HG02943 (cell line): ENCODE results near the gene DLX6.
A peak's percentile ranks its signal among the peaks of the same experiment; 100 is the strongest.

Source experiments
- ATAC-seq: cut with Tn5 transposase; IDR thresholded peaks from one replicate; pipeline ENCODE4 v1.9.1; 2021; ENCODE audit warnings: mild to moderate bottlenecking, low read depth, moderate library complexity; ENCODE audit not compliant: unreplicated experiment

Gene DLX6

DNA sequence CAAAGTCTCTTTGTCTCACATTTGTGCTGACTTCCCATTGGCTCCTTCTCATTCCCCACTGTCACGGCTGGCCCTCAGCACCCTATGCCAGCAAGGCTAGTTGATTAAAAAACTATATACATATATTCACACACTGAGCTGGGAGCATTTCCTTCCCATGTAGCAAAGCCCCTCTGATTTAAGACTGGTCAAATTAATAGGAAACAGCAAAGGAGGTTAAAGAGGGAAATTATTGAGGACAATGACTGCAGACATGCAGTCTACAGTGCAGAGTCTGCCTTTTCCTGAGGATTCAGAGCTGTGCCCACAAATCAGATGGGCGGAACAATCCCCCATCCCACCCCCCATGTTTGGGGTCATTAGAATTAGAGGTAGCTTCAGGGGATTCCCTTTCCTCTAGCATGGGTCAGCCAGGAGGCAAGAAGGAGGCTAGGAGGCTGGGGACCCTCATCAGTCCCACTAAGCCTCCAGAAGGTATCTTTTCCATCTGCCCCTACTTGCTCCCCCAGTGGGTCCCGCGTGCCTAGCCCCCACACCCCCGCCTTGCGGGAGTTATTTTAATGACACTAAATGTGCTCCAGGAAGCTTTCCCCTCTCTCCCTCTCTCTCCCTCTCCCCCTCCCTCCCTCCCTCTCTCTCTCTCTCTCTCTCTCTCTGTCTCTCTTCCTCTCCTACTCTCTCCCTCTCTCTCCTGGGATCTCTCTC lies 9.8 kb upstream of the DLX6 start:
- no peak for ATAC-seq

GRCh38 chr7:96996111-96996957 lies 9.0 kb upstream of the DLX6 start:
- ATAC-seq: no peak

DNA sequence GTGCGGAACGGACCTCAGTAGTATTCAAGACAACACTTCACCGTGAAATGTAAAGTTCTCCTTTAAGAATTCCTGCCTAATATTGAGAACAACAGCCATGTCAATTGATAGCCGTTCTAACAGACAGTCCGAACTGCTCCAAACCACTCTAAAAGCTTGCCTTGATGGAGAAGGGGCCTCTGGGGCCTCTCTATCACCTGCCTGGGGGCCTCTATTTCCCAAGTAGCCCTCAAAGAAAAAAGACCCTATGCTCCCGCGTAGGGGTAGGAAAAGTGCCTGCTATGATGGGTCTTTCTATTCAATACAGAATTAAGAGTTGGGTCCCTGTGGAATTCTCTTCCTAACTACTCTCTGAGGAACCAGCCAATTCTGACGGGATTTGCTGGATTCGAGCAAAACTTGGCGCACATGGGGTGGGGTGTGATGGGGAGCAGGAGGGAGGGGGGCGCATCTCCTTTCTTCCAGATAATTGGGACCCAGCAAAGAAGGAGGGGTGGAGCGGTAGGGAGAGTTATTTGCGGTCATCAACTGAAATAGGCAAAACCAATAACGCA lies 8.3 kb upstream of the DLX6 start:
- no peak for ATAC-seq

DNA sequence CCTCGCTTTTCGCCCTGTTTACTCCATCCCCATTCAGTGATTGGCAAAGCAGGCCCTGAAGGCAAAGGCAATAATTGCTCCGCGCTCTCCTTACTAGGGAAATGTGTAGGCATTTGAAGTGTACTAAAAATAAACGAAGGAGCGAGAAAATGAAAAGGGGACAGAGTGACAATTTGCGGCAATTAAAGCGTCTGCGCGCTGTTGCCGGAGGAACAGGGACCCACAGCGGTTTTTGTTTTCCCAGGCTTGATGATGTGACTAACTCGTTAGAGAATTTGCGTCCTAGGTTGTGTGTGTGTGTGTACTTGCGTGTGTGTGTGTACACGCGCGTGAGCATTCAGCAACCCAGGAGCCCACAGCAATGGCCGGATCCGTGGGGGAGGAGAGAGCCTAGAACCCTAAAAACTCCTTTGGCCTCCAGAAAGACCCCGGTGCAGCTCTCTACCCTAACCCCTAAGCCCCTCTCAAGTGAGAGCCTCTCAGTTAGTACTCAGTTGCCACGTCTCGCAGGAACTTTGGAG lies 7.8 kb upstream of the DLX6 start:
- no peak for ATAC-seq

- ATAC-seq: no peak
Measured at GRCh38 chr7:96998333-96998732, 7.0 kb upstream of the DLX6 start.

DNA sequence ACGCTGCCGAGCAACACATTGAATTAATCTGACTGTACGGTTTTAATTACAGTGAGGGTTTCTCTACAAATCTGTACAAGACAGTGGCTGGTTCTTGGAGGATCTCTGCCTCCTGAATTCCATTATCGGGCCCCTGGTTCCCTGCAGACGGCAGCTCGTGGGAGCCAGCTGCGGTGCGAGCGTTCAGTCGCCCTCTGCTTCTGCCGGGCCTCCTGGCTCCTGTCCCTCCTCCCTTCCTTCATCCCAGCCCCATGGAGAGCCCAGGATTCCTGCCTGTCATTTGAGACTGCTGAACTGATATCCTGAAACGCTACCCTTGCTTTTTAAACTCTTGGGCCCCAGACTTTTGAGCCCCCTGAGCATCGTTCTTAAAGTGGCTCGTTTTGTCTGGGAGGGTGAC lies 6.6 kb upstream of the DLX6 start:
- no peak for ATAC-seq

DNA sequence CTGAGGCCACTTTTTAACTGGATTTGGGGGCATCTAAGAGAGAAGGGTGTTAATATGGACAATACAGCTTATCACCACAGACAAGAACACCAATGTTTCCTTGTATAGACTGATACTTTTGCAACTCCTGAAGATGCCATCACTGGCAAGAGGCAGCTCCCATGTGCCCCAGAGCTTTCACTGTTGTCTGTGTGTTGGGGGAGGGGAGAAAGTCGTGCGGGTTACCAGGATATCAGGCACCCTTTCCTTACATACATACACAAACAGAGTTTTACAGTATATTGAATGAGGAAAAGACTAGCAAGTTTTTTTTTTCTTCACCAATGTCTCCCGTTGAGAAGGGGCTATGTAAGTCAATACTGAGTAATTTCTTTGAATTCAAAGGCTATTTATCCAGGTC lies 4.1 kb upstream of the DLX6 start:
- no peak for ATAC-seq

GRCh38 chr7:97001656-97002554 lies 3.4 kb upstream of the DLX6 start:
- no peak for ATAC-seq

- ATAC-seq: no peak
Measured at GRCh38 chr7:97002555-97003261, 2.6 kb upstream of the DLX6 start.

DNA sequence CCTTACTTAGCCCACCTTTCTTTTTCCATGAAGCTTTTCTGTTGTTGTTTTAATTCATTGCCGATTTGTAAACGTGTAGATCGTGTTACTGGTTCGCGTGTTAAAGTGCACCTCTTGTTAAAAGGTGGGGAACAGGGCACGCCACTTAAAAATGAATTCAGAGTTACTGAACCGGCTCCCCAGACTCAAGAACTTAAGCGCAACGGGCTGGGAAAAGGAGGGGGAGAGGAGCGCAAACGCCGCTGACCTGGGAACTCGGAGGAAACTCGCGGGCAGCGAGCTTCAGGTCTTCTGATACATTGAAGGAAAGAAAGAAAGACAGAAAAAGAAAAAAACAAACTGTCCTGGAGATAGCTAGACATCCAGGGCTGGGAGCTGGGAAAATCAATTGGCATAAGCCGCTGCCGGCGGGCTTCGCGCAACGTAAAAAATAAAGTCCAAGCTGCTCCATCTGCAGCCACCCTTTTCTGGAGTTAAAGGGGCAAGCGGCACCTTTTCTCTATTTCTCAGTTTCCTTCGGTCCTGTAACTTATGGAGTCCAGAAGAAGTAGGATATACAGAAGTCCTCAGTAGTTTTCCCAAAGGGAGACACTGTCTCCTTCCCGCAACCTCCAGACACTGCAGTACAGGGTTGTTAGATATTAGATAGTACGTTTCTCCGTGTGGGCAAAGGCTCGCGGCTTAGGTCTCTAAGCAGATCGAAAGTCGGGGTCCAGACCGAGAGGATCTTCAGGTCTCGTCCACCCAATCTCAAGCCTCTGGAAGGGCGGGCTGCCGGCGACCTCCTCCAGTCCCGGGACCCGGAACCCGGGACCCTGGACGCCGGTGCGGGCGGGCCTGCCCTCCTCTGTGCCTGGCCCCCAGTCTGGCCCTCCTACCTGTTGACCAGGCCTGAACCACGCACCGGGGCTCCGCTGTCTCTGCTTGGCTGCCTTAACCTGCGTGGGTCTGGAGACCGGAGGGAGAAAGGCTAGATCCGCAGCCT lies 1.8 kb upstream of the DLX6 start:
- no peak for ATAC-seq

GRCh38 chr7:97004247-97005182 lies 838 bp upstream of the DLX6 start:
- ATAC-seq: no peak

DNA sequence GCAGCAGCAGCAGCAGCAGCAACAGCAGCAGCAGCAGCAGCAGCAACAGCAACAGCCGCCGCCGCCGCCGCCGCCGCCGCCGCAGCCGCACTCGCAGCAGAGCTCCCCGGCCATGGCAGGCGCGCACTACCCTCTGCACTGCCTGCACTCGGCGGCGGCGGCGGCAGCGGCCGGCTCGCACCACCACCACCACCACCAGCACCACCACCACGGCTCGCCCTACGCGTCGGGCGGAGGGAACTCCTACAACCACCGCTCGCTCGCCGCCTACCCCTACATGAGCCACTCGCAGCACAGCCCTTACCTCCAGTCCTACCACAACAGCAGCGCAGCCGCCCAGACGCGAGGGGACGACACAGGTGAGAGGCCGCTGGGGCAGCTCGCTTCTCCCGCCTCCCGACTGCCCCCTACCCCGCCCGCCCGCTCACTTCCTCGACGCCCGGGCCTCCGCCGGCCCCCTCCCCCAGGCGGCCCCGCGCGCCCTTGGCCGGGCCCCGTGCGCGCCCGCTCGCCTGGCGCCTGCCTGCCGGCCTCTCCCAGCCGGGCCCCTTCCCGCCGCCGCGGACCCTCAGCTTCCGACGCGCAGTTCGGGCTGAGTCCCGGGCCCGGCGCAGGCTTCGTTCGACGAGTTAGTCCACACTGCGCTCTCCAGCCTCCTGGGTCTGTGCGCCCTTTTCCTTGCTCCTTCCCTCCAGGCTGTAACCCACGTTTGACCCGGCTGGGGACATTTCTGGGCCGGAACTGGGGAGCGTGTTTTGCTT lies 882 bp downstream of the DLX6 start:
- ATAC-seq: peak; percentile 64

GRCh38 chr7:97006816-97007582 lies 1.6 kb downstream of the DLX6 start:
- no peak for ATAC-seq

- no peak for ATAC-seq
Measured at GRCh38 chr7:97007583-97007861, 2.2 kb downstream of the DLX6 start.

GRCh38 chr7:97008275-97008917 lies 3.0 kb downstream of the DLX6 start:
- no peak for ATAC-seq
